LNCAP (cell line): Measurements from ENCODE around the gene TRMT1.

Source experiments
- TF ChIP-seq, protein P1 (sequence below): fragments of 450-650 bp; IDR thresholded peaks from 2 replicates; pipeline ENCODE4 v1.5.1; 2017; ENCODE audit warnings: mild to moderate bottlenecking

TRMT1 gene

DNA sequence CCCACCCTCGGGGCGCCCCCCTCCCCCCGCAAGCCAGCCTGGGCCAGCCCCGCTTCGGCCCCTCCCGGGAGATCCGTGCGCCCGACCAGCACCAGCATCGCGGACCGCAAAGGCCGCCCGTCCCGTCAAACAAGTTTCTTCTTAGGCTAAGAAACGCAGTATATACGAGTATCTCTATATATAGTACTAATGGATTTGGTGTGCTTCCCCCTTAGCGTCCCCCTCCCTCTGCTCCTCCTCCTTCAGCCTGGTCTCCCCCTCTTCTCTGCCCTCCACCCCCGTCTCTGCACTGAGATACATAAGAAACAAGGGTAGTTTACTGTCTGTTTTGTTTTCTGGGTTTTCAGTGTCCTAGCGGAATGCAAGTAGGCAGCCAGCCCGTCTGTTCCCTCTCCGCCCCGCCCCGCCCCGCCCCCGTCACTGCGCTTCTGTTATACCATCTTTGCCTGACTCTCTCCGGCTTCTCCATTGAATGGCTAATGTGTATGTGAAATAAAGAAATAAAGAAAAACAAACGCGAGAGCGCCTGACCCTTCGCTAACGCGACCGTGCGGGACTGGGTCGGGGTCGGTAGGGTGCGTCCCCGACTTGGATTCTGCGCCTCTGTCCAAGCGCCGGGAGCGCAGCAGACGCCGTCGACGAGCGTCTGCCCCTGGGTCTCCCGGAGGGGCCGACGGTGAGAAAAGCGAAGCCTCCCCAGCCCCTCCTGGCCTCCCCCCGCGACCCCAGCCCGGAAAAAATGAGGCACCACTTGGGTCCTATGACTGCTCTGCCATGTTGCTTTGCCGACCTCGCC lies 18.1 kb downstream of the TRMT1 start:
- TF ChIP-seq, protein P1, sequence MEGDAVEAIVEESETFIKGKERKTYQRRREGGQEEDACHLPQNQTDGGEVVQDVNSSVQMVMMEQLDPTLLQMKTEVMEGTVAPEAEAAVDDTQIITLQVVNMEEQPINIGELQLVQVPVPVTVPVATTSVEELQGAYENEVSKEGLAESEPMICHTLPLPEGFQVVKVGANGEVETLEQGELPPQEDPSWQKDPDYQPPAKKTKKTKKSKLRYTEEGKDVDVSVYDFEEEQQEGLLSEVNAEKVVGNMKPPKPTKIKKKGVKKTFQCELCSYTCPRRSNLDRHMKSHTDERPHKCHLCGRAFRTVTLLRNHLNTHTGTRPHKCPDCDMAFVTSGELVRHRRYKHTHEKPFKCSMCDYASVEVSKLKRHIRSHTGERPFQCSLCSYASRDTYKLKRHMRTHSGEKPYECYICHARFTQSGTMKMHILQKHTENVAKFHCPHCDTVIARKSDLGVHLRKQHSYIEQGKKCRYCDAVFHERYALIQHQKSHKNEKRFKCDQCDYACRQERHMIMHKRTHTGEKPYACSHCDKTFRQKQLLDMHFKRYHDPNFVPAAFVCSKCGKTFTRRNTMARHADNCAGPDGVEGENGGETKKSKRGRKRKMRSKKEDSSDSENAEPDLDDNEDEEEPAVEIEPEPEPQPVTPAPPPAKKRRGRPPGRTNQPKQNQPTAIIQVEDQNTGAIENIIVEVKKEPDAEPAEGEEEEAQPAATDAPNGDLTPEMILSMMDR, result no peak

DNA sequence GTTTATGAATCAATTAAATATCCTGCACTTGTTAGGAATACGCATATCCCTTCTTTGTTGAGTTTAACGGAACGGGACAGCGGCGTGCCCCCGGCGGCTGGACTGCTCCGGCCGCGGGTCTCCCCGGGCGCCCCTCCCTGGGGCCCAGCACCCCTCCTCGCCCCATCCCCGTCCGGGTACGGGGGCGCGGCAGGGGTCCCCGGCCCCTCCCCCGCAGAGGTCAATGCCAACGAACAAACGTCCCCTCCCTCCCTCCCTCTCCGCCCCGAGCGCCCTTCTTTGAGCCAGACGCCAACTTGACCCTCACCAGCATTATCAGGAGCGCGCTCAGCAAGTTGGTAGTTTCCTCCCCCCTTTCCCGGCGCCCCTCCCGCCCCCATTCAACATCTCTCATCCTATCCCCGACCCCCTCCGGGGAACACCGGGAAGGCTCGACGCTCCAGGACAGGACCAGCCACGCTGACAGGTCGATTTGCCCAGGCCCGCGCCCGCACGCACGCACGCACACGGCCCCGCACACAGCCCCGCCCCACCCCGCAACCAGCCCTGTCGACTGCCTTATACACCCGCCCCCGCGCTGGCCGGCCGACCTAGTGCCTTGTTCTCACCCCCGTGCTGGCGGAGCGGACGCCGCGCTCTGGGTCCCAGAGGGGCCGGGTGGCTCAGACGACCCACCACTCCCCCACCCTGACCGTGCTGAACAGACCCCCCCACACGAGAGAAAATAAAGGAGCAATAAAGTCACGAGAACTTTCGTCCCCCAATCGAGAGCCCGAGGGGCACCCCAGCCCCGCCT lies 18.9 kb downstream of the TRMT1 start:
- TF ChIP-seq, protein P1, result no peak

DNA sequence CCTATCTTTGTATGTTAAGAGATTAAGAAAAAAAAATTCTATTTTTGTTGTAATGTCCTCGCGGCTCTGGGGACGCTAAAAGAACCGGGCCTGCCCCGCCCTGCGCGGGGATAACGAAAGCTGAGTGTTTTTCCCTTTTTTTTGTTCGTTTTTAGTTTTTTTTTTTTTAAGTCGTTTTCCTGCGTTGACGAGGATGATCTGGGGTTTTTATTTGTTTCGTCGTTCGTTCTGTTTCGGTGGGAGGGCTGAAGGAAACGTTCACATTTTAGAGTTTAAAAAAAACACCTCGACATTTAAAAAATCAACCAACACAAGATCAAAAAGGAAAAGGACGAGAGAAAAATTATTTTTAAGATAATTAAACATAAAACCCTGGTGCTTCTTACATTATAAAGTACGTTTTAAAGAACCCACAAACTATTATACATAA lies 19.5 kb downstream of the TRMT1 start:
- TF ChIP-seq, protein P1, result no peak

DNA sequence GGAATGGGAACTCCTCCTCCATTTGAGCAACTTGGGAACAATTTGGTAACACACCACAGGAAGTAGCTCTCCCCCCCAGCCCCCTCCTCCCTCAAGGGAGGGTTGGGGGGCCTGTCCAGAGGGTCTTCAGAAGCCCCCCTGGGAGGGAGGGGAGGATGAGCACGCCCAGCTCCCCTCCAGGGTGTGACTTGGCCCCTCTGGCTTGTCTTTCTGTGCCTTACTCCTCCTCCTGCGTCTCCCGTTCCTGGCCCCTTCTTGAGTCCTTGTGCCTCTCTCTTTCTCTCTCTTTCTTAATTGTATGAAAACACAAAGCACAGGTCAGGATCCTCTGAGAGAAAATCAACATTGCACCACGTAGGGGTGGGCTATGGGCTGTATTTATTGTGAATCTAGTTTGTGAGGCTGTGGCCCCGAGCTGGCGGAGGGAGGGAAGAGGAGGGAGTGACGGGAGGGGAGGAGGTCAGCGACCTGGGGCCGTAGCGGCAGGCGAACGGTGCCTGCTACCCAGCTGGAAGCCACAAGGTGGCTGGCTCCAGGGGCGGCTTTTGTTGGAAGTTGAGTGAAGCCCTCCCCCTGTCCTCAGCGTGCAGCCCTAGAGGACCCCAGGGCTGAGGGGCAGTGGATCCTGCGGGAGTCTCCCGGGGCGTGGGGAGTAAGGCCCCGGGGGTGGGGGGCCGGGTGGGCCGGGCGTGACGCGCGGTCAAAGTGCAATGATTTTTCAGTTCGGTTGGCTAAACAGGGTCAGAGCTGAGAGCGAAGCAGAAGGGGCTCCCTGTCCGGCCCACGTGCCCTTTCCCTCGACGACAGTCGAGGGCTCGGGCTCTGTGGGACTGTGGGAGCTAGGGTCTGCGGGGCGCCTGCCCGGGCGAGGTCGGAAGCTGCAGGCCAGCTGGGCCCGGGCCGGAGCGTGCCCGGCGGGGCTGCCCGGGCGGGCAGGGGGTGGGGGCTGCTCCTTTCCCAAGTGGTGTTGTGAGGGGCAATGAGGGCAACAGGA lies 20.3 kb downstream of the TRMT1 start:
- TF ChIP-seq, protein P1, result no peak

DNA sequence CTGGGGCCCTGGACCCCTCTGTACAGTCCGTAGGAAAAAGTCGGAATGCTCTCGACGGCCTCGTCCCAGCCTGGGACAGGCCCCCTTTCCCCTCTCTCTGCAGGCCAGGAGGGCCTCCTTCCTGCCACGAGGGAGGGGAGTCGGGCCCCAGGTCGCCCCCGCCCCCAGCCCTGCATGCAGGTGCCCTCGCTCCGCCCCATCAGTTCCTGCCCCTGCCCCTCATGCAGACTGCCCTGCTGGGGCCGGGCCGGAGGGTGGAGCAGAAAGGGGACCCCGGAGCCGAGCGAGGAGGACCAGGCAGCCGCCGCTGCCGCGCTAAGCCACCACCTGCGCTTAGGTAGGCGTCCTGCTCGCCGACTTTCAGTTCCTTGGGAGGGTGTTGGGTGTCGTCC lies 21.2 kb downstream of the TRMT1 start:
- TF ChIP-seq, protein P1, result no peak

DNA sequence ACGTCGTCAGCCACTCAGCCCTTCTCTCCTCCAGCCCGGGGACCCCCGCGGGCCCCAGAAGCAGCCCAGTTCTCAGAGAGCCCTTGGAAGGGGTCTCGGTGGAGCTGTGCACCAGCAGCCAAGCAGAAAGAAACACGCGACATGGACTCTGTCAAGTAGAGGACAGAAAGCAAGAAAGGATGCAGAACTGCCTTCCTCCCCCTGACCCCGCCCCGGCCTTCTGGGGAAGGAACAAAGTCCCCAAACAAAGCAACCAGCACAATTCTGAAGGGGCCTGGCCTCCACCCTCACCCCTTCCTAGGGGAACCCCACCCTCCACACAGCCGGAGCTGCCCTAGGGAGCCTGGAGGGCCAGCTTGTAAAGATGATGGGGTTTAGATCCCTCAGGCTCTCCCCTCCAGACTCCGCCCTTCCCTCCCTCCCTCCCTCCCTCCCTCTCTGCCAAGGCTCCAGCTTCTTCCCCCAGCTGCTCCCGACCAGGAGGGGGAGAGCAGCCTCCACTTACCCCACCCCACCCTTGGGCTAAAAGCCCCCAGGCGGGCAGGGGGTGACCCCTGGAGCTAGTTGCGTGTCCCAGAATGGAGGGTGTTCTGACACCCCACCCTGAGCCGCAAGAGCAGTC lies 21.7 kb downstream of the TRMT1 start:
- TF ChIP-seq, protein P1, result no peak
